ENCODE results near the gene ANO4. TPM values are rescaled to one million over a fixed set of nuclear protein-coding genes. Genes with fewer than 3 reads are reported as not detected.

ANO4 gene
- total RNA-seq, 4 donors from 2014 or later: 0.06 TPM; not detected in 3

GRCh38 chr12:101021911-101022388 is 227.4 kb downstream of the ANO4 start:
- no peak for DNase-seq (ENCODE audit: low spot score in 2 of 2)
- intact Hi-C loops (cut with DNase I; ENCODE audit: low total_unique reads): no loop called here
- no peak overlapping the region for H3K4me3 ChIP-seq (ENCODE audit: low read depth, poor library complexity, severe bottlenecking)
- TF ChIP-seq POLR2A (IDR thresholded peaks at IDR 0.05): no peak
- TF ChIP-seq CTCF (IDR thresholded peaks at IDR 0.05): no peak

DNA sequence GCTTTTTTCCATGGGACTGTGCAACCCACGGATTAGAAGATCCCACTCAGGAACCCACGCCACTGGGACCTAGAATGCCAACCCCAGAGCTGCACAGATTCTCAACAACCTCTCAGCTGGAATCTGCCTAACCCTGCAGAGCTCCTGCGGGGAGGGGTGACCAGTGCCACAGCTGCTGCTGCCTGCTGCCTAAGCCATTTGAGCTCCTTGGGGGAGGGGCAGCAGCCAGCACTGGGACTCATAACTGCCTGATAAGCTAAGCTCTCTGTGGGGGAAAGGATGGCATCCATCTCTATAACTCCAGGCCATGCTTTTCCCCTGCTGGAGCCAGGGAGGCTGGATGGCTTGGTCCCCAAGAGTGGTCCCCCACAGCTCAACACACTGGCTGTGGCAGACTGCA is 232.6 kb downstream of the ANO4 start:
- DNase-seq (ENCODE audit: low spot score in 2 of 2): no peak
- no peak overlapping the region for H3K4me3 ChIP-seq (ENCODE audit: low read depth, poor library complexity, severe bottlenecking)
- intact Hi-C loops (cut with DNase I; ENCODE audit: low total_unique reads): no loop called here
- WGBS, 2 donors: 81 to 92% methylated on average over 3 of the region's 3 CpGs
- no peak for TF ChIP-seq POLR2A (IDR thresholded peaks at IDR 0.05)
- TF ChIP-seq CTCF (IDR thresholded peaks at IDR 0.05): no peak

GRCh38 chr12:101027816-101028215 is 233.2 kb downstream of the ANO4 start:
- DNase-seq (ENCODE audit: low spot score in 2 of 2): no peak
- TF ChIP-seq CTCF (IDR thresholded peaks at IDR 0.05): no peak
- no peak for TF ChIP-seq POLR2A (IDR thresholded peaks at IDR 0.05)
- no peak overlapping the region for H3K4me3 ChIP-seq (ENCODE audit: low read depth, poor library complexity, severe bottlenecking)
- 84 to 89% methylated on average over 4 of the region's 4 CpGs for WGBS, 2 donors
- intact Hi-C loops (cut with DNase I; ENCODE audit: low total_unique reads): no loop called here

DNA sequence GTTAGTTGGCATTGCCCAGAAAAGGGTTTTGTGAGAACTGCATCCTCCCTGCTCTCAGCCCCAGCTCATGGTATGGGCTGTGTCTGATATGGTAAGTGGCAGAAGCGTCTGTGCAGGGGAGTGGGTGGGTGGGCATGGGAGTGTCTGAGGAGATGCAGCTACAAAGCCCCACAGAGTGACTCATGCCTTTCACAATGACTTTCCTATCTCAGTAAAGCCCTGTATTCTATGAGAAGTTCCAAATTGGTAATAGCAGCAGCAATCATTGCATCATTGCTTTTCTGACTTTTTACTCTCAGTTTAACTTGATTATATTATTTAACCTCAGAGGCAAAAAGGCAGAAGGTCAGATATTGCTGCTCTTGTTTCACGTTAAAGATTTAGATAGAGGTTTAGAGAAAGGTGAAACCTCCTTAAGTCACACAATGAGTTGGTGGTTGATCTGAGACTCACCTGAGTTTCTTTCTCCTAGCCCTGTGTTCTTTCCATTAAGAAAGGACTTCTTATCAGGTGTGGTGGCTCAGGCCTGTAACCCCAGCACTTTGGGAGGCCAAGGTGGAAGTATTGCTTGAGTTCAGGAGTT is 243.8 kb downstream of the ANO4 start:
- 46 to 58% methylated on average over 2 of the region's 2 CpGs for WGBS, 2 donors
- intact Hi-C loops (cut with DNase I; ENCODE audit: low total_unique reads): no loop called here
- no peak overlapping the region for H3K4me3 ChIP-seq (ENCODE audit: low read depth, poor library complexity, severe bottlenecking)
- DNase-seq (ENCODE audit: low spot score in 2 of 2): no peak
- TF ChIP-seq CTCF (IDR thresholded peaks at IDR 0.05): no peak
- no peak for TF ChIP-seq POLR2A (IDR thresholded peaks at IDR 0.05)

DNA sequence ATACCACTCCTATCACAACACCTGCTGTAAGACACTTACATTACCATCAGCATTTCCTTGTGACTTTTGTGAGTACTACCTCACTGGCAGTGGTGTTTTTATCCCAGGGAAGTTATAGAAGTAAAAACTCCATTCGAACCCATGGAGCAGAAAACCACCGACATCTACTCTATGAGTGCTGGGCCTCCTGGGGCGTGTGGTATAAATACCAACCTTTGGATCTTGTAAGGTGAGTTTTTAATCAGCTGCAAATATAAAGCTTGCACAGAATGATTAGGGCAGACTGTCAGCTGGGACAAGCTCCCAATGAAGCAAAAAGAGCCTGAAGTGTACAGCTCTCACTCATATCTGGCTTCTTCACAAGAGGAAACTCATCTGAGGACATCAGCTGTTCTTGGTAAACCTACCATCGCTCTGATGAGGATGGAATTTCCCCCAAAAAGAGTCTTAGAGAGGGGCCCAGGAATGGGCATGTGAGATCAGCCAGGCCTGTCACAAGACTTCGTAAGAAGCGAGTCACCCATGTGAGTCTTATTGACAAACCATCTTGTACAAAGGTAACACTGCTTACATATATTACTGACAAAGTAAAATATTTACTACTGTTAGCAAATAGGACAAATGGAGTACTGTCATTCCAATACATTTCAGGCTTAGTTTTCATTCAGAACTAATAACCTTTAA is 245.4 kb downstream of the ANO4 start:
- intact Hi-C loops (cut with DNase I; ENCODE audit: low total_unique reads): no loop called here
- no peak for DNase-seq (ENCODE audit: low spot score in 2 of 2)
- no peak overlapping the region for H3K4me3 ChIP-seq (ENCODE audit: low read depth, poor library complexity, severe bottlenecking)
- no peak for TF ChIP-seq POLR2A (IDR thresholded peaks at IDR 0.05)
- 92% methylated on average over 6 of the region's 6 CpGs for WGBS, 2 donors

- TF ChIP-seq CTCF (IDR thresholded peaks at IDR 0.05) (no peak), POLR2A (IDR thresholded peaks at IDR 0.05) (no peak)
- intact Hi-C loops (cut with DNase I; ENCODE audit: low total_unique reads): no loop called here
These were observed 246.4 kb downstream of the ANO4 start for GRCh38 chr12:101040936-101041335.

More at GRCh38 chr12:101040936-101041335, 246.4 kb downstream of the ANO4 start:
- no peak for DNase-seq (ENCODE audit: low spot score in 2 of 2)
- no peak overlapping the region for H3K4me3 ChIP-seq (ENCODE audit: low read depth, poor library complexity, severe bottlenecking)

Data from lower leg skin (tissue), 4 donors.